D341Med (cell line): ENCODE results near the gene INPP4A.

Experiments
- DNase-seq: peaks from one replicate; pipeline ENCODE4 v3.0.0; 2012; ENCODE audit warnings: low spot score

Gene INPP4A

DNA sequence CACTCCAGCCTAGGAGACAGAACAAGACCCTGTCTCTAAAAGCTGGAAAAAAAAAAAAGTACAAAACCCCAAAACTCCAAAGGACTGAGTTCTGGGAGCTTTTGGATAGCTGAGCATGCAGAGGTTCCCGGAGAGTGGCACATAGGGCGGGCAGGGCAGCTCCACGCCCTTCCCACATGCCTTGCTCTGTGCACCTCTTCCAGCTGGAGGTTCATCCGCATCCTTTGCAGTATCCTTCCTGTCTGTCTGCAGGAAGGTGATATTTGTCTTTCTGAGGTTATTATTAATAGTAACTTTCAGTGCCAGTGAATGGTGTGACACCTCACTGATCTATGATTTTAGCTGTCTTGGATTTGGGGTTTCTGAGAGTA lies 70.2 kb downstream of the INPP4A start:
- DNase-seq, result no peak

DNA sequence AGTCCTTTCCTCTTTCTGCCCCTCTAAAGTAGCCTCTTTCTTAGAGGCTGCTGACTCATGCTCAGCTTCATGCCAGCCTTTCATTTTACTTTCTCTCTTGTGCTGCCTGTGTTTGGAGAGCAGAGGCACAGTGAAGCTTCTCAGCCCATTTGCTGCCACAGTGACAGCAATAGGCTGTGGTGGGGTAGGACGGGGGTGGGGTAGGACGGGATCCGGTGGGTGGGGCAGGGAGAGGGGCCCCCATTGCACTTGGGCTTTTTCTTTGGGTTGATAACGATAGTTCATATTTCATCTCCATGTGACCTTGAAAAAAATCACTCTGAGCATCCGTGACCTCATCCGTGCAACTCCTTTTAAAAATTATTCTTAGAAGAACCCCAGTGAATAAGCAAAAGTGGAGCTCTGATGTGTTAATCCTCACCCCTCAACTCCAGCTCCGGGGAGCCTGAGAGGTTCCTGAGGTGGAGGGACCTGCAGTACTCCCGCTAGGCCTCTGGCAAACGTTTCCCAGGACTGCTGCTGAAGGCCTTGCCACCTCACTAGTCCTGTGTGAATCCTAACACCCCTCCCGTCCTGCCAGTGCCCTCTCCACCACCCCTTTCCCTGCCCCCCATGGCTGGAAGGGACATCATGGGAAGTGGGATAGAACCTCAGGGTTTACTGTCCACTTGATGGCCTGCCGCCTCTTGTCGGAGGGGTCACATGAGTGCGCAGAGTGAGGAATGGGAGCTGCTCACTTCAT lies 70.8 kb downstream of the INPP4A start:
- no peak for DNase-seq

DNA sequence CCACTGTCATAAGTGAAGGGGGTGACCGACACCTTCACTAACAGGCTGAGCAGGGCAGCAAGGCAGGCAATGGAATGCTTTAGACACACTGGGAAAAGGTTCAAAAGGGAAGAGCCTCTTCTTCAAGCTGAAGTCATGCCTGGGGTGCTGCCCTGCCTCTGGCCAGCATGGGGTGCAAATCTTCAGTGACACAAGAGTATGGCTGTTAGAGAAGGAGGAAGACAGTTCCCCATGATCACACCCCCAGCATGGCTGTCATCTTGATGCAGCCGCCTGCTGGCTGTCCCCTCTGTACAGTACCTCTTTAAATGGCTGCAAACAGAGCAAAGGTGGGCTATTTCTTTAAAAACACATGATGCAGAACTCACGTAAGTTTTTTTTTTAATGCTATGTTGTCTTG lies 71.9 kb downstream of the INPP4A start:
- no peak for DNase-seq

DNA sequence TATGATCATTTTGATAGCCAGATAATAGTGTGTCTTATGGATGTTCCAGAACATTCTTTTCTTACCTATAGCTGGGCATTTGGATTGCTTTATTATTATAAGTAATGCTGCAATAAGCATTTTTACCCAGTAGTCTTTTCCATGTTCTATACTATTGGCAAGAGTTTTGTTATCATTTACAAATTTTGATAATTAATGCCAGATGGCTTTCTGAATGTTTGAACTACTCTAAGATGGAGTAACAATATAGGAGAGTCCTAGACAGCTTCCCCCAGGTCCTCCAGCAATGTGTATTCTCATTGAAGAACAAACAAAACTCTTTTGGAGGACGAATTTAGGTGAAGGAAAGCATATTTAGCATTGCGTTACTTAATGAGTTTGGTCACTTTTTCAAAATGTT lies 73.0 kb downstream of the INPP4A start:
- no peak for DNase-seq

DNA sequence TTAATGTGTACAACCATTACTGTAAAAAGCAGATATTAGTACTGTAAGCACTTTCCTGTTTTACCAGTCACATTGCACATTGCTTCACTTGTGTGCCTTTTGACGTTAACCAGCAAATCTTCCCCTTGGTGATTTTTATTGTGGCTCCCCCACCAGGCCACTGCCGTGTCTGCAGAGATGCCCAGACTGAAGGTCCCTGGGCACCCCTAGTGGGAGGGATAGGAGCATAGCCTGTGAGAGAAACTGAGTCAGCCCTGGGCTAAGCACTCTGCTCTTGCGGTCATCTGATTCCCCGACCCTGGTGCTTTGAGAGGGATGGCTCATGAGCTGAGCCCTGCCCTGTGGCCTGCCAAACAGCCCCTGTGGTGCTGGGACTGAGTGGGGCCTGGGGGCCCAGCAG lies 73.4 kb downstream of the INPP4A start:
- DNase-seq, result peak; percentile 58

DNA sequence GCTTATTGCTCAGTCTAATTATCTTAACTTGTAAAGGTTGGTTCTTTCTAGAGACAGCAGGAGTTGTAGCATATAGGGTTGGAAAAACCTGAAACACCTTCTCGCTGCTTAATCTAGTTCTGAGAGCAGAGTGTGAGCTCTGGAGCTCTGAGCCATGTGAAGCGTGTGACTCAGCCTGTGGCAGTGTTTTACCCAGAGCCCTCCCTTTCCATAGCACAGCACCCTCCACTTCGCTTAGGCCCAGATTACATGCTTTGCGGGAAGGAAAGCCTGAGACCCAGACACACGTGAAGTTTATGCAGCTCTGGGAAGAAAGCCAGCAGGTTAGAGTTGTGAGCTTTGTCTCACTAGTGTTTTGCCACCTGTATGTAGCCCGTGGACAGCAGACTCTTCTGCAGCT lies 74.5 kb downstream of the INPP4A start:
- DNase-seq, result no peak

DNA sequence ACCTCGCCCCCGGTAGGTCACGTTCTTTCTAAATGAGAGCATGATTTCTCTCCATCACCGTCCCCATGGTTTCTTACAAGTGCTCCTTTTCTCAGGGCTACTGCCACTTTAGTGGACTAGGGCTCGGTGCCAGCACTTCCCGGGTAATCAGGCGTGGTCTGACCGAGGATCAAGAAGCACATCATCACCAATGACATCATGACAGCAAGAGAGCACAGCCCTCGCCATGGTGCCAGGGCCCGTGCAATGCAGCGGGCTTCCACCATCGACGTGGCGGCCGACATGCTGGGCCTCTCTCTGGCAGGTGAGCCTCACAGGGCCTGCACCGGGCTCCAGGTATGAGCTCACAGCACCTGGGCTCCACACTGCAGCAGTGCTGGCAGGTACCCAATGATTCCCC lies 75.2 kb downstream of the INPP4A start:
- DNase-seq, result no peak

DNA sequence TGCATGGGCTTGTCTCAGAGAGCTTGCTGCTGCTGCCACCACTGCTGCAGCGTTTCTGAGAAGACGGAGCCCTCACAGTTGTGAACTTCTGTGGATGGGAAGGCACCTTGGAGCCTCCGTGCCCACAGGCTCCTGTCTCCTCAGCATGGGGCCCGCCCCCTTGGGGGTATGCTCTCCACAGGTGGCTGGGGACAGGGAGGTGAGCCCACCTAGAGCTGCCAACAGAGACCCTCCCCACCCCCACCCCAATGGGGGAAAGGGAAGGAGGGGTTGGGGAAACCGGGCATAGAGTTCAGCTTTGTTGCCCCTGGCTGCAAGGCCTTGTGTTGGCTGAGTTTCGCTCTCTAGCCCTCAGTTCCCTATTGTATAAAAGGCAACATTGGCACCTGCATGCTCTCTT lies 76.1 kb downstream of the INPP4A start:
- DNase-seq, result no peak

DNA sequence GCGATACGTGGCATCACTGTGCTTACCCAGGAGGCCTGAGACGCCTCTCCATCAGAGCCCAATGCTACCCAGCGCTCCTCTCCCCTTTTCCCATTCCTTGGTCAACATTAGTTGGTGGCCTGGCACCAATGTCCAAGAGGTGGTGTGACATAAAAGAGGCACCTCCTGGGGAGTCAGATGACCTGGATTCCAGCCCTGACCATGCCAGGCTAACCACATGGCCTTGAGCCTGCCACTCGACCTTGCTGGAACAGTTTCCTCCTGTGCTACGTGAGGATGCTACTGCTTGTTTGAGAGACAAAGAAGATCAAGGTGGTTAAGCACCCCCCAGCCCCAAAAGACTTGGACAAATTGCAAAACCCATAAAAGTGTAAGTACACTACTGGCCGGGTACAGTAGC lies 76.6 kb downstream of the INPP4A start:
- no peak for DNase-seq

DNA sequence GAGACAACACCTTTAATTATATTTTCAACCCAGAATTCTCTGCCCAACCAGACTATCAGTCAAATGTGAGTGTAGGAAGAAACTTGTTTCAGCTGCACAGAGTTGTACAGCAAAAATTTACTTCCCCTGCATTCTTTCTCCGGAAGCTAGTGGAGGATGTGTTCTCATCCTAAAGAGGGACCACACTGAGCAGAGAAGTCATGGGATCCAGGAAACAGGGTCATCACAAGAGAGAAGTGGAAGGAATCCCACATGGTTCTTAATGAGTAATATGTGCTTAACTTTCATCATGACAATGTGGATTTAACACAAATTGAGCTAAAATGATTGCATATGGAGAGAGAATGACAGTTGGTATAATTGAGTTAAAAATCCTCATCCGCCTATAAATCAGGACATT lies 78.2 kb downstream of the INPP4A start:
- DNase-seq, result no peak

DNA sequence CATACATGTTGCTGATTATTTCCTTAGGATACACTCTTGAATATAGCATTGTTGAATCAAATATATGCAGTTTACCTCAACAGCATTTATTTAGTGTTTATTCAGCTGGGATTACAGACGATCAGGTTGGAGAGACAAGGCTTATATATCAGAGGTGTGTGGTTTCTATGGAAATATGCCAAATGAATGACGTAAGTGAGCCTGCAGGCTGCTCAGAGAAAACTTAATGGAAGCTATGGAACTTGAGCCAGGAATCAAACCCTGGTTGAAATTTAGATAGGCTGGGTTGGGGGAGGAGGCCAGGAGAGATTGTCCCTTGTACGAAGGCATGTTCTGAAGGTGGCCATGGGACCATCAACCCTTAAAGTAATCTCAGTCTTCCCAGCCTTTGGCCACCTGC lies 79.5 kb downstream of the INPP4A start:
- DNase-seq, result no peak

DNA sequence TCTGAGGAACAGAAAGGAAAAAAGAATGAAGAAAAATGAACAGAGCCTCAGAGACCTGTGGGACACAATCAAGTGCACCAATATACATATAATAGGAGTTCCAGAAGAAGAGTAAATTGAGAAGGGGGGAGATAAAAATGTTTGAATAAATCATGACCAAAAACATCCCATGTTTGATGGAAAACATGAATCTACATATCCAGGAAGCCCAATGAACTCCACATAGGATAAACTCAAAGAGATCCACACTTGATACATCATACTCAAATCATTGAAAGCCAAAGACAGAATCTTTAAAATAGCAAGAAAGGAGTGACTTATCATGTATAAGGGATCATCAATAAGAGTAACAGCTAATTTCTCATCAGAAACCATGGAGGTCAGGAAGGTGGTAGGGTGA lies 83.7 kb downstream of the INPP4A start:
- no peak for DNase-seq

DNA sequence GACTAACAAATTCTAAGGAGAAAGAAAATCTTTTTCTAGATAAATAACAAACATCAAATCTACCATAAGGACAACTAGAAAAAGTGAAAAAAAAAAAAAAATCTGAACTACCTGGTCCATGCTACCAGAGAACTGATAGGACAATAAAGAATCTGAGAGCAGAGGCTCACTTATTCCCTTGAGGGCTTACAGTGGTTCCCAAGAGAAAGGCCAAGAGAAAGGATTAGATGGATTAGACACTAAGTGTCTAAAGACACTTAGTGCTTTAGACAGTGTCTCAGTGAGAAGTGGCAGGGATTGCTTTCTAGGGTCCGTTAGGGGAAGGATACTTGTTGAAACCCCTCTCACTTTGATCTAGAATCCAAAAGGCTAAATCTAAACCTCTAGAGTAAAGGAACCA lies 85.5 kb downstream of the INPP4A start:
- DNase-seq, result peak; percentile 53

DNA sequence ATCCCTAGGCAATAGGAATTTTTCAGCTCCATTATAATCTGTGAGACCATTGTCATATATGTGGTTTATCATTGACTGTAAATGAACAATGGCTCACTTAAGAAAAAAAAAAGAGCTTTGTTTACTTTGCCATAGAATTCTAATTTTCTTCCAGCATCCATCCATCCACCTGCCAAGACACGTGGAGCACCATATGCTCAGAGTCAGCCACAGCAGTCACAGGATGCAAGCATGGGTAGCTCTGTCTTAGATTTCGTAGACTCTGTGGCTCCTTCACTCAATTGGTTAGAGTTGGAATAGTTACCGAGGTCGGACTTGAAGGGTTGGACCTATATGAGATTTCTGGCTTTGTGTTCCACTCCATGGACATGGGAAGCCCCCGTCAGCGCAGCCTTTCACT lies 88.1 kb downstream of the INPP4A start:
- no peak for DNase-seq

DNA sequence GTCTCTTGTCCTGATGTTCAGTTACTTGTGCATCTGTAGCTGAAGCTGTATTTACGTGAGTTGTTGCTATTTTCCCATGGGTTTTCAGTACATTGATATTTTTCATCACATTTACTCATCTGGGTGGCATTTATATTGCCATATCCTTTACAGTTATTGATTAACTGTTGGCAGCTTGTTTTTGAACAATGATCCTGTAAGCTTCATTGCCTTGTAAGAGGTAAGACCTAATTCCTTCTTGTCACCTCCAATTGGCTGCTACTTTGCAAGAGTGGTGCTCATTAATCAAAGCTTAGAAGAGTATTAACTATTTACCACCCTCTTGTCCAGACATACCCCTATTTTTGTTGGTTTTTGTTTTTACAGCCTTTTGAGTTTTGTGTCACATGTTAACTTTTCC lies 88.9 kb downstream of the INPP4A start:
- no peak for DNase-seq

DNA sequence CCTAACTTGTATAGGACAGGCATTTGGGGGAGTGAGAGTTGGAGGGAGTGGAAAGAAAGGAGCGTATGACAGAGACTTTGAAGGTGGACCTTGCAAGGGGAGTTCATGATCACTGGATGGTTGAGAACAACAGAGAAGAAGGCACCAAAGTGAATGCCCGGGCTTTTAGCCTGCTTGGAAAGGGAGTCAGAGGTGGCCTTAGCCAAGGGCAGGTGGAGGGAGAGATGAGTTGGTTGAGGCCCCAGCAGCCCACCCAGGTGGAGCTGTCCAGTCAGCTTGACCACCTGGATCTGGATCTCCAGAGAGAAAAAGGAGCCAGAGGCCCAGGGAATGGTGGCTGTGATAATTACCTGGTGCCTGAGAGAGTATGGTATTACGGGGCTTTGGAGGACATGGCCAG lies 90.1 kb downstream of the INPP4A start:
- no peak for DNase-seq

DNA sequence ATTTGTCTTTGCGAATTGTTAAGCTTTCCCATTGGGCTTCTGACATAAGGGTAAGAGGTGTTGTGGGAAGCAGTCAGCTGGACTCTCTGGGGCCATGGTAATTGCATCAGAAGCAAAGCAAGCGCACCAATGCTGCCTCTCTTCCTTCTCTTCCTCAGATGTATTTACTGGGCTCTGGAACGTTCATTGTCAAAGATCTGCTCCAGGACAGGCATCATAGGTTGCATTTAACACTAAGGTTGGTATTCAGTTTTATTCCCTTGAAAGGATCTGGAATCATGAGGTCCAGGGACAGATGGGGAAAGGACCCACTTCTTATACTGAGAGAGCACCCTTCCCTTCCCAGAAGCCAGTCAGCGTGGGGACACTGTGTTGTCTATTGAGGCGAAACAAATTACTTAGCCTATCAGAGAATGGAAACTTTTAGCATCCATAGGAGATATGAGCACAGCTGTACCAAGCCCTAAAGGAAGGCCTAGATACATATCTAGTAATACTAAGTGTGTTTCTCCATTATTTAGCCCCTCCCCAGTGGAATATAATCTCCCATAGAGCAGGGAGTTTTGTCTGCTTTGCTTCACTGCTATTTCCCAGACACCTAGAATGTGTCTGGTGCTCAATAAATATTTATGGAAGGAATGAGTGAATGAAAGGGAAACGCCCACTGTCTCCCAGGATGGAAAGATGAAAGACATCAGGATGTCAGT lies 91.5 kb downstream of the INPP4A start:
- DNase-seq, result no peak

DNA sequence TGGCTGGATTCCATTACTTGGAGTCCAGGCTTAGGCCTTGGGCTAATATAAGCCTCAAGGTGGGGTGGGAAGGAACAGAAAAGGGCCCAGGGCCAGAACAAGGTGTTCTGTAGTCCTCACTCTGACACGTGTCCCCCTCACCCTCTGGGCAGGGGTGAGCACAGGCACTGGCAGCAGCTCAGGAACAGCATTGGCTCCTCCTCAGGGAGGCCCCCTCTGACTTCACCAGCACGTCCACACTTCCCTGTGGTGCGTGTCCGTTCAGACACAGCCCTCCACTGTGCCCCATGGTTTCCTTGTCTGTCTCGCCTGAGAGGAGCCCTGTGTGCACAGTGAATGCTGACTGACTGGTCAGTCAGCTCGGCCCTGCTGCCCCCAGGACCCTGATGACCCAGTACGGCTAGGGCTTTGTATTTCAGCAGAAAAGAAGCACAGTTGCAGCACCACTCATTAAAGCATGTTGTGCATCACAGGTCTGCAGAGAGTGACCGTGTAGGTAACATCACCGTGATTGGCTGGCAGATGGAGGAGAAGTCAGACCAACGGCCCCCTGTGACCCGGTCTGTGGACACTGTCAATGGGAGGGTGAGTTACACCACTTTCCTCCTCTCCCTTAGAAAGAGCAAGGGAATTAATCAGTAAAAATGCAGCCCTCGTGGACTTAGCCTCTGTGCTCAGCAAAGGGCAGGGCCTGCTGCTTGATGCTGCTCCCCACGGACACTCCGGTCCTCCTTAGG lies 92.9 kb downstream of the INPP4A start:
- no peak for DNase-seq

DNA sequence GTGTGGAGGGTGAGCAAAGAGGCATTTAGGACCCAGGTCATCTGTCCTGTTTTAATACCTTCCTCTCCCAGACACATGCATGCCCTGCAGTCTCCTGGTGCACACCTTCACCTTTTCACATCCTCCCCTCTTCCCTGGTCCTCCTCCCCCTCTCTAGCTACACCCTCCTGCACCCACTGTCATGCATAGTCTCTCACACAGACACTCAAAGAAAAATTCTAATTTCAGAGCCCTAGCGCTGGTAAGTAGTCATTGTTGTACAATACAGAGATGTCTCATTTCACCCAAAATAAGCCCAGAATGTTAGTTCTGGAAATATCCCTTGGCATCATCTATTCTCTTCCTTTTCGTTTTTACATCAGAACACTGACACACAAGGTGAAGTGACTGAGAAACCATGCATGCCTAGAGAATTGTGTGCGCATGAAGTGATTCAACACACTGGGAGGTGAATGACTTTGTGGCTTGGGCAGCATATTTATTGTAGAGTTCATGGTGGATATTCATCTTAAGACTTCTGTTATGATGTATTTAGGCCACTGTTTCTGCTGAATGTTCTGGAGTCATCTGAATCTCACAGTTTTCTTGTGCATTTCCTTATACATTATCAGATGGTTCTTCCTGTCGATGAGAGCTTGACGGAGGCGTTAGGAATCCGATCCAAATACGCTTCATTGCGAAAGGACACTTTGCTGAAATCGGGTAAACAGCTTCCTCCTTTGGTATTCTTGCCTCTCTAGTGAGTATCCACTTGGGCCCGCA lies 93.8 kb downstream of the INPP4A start:
- DNase-seq, result no peak

DNA sequence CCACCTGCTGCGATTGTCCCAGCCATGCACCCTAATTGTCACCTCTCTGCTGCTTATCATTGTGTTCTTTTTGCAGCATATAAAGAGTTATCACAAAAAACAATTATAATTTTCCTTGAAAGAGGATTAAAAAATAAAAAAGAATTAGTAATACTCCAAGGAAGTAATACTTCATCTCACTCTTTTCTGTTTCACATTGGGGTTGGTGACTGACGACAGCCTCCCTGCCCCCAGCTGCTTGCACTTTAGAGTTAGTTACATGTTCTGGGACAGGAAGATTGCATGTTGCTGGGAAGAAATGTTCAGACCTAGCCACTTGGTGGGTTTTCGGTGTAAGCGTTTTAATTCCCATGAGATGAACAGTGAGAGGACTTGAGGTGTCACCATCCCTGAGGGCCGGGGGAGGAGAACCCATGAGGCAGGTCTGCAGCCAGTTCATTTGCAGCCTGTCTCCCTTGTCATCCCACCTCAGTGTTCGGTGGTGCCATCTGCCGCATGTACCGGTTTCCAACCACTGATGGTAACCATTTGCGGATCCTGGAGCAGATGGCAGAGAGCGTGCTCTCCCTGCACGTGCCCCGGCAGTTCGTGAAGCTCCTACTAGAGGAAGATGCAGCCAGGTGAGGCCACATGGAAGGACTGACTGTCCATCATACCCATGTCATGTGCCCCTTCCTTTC lies 94.5 kb downstream of the INPP4A start:
- DNase-seq, result no peak

DNA sequence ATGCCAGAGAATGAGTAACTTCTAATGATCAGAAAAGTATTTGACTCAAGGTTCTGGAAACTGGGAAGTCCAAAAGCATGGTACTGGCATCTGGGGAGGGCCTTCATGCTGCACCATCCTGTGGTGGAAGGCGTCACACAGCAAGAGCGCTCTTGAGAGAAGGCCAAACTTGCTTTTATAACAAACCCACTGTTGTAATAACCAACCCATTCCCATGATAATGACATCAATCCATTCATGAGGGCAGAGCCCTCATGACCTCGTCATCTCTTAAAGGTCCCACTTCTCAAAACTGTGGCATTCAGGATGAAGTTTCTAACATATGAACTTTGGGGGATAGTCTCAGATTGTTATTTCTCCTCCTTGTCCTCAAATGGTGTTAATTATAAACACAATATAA lies 95.9 kb downstream of the INPP4A start:
- DNase-seq, result no peak

DNA sequence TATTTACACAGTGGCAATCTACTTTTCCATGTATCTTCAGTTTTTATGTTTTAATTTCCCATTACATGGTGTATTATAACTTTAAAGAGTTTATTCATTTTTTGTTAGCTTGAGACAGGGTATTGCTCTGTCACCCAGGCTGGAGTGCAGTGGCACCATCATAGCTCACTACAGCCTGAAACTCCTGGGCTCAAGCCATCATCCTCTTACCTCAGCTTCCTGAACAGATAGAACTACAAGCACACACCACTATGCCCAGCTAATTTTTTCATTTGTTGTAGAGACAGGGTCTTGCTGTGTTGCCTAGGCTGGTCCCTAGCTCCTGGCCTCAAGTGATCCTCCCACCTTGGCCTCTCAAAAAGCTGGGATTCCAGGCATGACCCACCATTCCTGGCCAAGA lies 96.8 kb downstream of the INPP4A start:
- DNase-seq, result no peak
